GM21576 (cell line): ENCODE data around the gene WWOX.
A peak's percentile ranks its signal among the peaks of the same experiment; 100 is the strongest.

Source experiments
- ATAC-seq: cut with Tn5 transposase; IDR thresholded peaks from one replicate; pipeline ENCODE4 v1.9.1; 2021; ENCODE audit warnings: mild to moderate bottlenecking, moderate library complexity; ENCODE audit not compliant: unreplicated experiment

Gene WWOX

GRCh38 chr16:78220571-78220970, 121.1 kb downstream of the WWOX start:
- no peak for ATAC-seq

DNA sequence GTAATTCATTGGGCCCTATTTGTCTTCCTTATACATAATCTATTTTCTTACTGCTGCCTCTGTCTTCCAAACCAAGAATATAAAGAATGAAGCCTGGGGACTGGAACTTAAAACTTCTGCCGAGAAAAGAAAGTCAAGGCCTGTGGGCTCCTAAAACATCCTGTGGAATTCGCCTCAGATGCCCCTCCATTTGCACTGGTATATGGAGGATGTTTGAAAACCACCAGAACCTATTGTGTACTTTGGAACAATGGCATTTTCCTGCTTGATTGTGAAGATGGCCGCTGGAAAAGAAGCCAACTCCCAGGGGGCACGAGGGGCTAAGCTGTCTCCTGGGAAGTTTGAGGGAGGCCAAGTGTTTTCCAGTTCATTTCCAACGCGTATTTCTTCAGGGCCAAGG, 122.4 kb downstream of the WWOX start:
- ATAC-seq = no peak

- ATAC-seq = no peak
Observed at GRCh38 chr16:78224342-78224741, 124.9 kb downstream of the WWOX start.

DNA sequence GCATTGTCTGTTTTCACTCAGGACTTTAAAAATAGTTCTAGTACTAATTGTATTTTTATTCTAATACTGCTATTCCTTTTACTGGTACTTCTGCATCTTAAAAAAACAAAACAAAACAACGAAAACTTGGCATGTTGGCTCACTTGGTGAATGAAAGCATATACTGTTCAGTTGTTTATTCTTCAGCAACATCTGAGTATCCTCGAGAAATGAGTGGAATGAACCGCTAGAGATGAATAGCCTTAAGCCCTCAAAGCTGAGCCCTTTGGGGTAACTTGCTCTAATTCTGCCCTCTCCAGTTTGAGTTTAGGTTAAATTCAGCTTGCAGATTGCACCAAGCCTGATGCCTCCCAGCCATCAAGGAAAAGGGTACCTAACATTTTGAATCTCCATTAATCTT, 126.5 kb downstream of the WWOX start:
- no peak for ATAC-seq

- no peak for ATAC-seq
Observed at GRCh38 chr16:78227855-78228254, 128.4 kb downstream of the WWOX start.

GRCh38 chr16:78228704-78229103, 129.2 kb downstream of the WWOX start:
- ATAC-seq = no peak

GRCh38 chr16:78230832-78231231, 131.4 kb downstream of the WWOX start:
- no peak for ATAC-seq

- peak; percentile 96 for ATAC-seq
Observed at GRCh38 chr16:78235168-78235800, 135.8 kb downstream of the WWOX start.

DNA sequence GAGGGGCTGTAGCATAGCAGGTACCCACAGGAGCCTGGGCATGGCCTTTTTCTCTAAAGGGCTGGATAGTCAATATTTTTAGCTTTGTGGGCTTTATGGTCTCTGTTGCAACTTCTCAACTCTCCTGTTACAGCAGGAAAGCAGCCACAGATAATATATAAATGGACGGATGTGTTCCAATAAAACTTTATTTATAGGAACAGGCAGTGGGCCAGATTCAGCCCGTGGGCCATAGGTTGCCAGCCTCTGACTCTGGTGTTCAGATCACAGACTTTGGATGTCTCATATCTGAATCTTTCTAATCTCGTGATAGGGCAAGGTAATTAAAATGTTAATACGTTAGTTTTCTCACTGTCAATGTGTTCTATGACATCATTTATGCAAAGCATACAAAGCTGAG, 136.4 kb downstream of the WWOX start:
- ATAC-seq = no peak

DNA sequence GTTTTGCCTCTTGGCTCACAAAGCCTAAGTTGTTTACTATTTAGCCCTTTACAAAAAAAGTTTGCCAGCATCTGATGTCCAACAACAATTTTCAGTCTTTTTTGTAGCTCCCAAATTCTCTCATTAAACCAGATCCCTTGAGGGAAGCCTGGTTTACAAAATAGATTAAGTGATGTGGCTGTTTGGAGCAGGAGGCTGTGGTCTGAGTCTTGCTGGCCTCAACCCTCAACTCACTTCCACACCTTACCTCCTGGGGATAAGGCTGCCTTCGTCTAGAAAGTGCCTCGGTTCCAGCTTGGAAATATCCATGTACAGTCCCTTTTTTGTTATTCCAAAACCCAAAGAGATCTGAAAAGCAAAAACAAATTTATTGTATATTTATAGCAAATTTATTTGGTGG, 138.4 kb downstream of the WWOX start:
- no peak for ATAC-seq

DNA sequence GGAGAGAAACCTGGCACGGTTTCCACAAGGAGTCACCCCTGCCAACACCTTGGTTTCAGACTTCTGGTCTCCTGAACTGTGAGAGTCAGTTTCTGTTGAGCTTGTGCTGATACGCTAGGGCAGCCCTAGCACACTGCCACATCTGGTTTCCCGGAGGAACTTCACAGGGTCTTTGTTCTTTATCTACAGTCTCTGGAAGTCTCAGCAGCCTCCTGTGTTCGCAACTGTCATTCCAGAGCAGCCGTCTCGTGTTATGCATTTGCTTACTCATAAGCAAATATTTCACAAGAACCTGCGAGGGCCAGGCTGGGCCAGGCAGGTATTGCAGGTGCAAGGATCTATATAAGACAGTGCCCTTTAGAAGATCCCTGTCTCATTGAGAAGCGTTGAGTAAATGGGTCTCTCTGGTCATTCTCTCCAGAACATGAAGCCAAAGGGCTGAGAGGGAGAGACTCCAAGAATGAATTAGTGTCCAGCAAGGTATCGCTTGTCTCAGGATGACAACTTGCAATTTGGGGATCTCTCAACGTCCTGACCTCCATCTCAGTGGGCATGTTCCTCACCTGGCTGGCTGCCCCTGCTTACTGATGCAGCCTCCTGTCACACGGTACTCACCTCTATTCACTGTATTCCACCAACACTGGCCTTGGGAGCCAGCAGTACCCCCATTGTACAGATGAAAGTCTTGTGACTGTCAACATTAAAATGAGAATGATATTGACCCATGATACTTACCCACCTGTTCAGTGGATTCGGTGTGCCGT, 141.2 kb downstream of the WWOX start:
- ATAC-seq = no peak

DNA sequence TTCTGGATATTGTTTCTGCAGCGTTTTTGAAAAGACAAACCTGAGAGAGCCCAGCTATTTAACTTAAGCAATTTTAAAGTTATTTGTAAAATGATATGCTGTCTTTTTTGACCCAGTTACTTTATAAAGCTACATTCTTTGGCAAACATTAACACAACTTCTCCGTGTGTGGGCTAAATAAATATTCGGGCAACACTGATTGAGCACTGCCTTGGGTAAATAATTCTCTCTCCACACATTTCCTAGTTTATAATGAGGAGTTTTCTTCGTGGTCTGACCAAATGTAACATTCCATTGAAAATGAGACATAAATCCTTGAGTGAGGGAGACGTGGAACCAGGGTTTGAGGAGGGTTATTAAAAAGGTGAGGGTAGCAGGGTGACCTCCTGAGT, 142.8 kb downstream of the WWOX start:
- no peak for ATAC-seq

DNA sequence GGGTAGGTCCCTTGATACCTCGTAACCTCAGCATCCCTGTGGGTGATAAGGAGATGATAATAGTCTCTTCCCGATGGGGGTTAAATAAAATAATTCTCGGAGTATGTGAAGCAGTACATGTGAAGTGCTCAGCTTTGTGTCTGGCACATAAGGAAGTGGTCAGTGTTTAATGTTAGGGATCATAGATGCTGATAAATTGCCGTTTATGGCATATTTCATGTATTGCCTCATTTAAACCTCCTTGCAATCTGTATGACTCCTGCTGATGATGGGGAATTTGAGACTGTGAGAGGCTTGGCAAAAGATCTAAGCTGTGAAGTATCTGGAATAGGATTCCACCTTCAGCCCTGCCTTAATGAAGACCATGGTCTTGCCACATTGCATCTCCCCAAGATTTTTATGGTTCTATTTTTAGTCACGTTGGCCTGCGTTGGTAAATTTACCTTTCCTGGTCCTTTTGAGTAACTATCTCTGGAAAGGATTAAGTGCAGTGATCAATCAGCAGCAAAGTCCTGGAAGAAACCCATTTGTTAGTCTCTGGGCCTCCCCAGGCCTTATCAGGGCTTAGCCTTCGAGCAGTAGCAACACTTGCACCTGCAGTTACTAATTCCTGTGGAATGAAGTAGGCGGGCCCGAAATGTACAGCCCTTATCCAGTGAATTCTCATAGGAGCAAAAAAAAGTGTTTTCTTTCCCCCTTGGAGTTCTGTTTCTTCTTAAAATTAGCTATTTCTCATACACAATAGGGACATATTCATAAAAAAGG, 144.9 kb downstream of the WWOX start:
- no peak for ATAC-seq

- no peak for ATAC-seq
Observed at GRCh38 chr16:78246559-78246958, 147.1 kb downstream of the WWOX start.

DNA sequence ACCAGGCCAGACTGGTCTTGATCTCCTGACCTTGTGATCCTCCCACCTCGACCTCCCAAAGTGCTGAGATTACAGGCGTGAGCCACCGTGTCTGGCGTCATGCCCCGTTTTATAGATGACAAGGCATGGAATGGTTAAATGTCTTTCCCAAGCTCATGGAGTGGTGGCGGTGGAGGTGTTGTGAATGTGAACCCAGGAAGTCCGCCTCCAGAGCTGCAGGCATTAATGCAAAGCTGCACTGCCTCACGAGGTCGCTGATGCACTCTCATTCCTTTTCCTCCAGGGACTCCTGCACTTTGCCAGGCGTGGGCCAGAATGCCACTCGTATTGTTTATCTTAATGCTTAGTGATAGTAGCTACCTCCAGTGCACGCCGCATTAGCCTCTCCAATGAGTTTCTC, 149.6 kb downstream of the WWOX start:
- no peak for ATAC-seq

DNA sequence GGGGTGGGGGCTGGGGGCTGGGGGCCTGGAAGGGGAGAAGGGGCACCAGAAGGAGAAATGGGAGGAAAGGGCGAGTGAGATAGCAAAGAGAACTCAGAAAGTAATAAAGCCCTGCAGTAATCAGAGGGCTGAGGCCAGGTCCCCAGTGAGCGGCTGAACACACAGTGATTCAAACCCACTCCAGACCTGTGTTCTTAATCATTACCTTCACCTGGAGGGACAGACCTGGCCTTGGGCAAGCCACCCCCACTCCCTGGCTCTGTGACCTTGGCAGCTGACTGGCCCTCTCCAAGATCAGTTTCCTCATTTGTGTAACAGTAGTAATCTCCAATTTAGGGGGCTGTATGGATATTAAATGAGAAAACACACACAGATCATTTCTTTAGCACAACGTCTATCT, 150.4 kb downstream of the WWOX start:
- ATAC-seq = no peak

DNA sequence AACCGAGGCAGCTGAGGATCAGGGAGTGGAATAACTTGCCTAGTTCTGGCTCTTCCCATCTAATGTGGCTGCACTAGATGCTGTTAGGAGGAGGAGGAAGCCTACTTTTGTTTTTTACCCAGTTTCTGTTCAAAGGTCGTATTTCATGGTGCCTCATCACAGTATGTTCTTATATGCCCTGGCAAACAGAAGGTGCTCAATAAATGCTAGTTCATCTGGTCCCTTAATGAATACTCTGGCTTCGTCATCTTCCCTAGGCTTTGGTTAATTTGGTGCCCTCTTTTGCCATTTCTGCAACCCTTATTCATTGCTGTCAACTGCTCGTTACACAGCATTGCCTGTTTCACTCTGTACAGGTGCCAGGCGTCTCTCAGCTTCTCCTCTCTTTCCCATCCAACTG, 151.7 kb downstream of the WWOX start:
- ATAC-seq = no peak

GRCh38 chr16:78252757-78253156, 153.3 kb downstream of the WWOX start:
- ATAC-seq = no peak

GRCh38 chr16:78254841-78255240, 155.4 kb downstream of the WWOX start:
- no peak for ATAC-seq

DNA sequence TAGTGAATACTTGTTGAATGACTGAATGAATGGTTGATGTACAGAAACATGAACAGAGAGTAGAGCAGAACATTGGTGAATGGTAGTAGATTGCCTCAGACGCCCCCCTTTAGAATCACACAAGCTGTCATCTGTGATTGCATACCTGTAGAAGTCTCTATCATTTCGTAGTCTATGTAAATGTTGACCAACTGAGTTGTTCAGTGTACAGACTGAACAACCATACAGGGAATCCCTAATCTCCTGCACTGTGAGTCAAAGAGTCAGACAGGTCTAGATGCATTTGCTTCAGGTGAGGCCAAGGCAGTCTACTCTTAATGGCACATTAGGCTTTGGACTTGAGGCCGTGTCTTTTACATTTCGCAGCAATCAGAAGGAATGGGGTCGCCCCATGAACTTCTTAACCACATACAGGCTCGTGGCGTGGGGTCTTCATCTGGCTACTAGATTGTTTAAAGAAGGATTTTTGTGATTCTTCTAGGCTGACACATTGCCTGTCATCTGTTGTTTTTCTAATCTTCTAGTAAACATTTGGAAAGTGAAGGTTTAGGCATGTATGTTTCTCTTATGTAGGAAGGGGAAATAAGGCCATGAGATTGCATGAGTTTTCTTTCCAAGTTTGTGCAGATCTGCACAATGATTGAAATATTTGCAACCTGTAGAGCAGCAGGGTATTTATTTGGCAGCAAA, 157.4 kb downstream of the WWOX start:
- ATAC-seq = no peak

GRCh38 chr16:78257376-78257728, 157.9 kb downstream of the WWOX start:
- no peak for ATAC-seq
